ENCODE data around the gene ENTPD2.

DNA sequence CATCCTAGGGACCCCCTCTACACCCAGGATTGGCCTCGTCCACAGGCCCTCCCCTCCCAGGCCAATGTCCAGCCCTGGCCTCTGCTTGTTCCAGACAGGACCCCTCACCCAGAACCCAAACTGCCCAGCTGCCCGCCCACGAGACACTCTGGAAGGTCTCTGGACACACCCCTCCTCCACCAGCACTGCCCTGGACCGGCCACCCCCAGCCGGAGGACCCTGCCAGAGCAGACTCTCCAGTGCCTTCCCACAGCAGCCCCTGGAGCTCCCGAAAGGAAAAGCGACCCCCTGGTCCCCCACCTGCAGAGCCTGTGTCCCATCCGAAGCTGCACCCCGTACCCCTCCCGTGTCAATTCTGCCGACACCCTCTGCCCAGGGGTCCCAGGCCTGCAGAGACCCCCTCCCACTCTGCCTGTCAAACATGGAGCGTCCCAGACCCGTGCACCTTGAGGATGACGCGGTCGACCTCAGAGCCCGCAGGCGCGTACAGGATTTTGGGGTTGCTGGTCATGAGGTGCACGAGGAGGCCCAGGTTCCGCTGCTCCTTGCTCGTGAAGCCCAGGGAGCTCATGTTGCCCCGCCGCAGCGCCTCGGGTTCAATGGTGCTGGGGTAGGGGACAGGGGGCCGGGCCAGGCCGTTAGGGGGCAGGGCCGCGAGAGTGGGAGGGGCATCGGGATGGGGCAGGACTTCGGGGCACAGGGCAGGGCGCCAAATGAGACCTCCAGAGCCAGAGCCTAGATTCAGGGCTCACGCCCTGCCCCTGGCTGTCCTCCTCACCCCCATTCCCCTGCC, 33.8 kb downstream of the ENTPD2 start:
- TF ChIP-seq CTCF (IDR thresholded peaks at IDR 0.05) = no peak
- no peak for TF ChIP-seq POLR2A (IDR thresholded peaks at IDR 0.05)
- no peak for TF ChIP-seq POLR2AphosphoS5 (IDR thresholded peaks at IDR 0.05)
- no peak for TF ChIP-seq EP300 (IDR thresholded peaks at IDR 0.05; ENCODE audit: low read depth)

All from transverse colon (tissue), 4 donors.